Measurements from ENCODE around the gene SLCO1B3.

SLCO1B3 gene

GRCh38 chr12:20865873-20866272 lies 55.4 kb downstream of the SLCO1B3 start:
- no peaks in the 10 kb centered on the region for H3K9me3 ChIP-seq (ENCODE audit: control insufficient read depth, low read length)
- no peaks in the 10 kb centered on the region for H3K79me2 ChIP-seq
- no peak overlapping the region for H3K27ac ChIP-seq
- H3K4me2 ChIP-seq (ENCODE audit: low read length), result no peak overlapping the region
- H3K36me3 ChIP-seq (ENCODE audit: control insufficient read depth, insufficient read depth, low read length), result no peaks in the 10 kb centered on the region
- no peaks in the 10 kb centered on the region for H3K4me1 ChIP-seq
- no peaks in the 10 kb centered on the region for H3K27me3 ChIP-seq (ENCODE audit: control insufficient read depth, insufficient read depth, low read length)
- H2AFZ ChIP-seq, result no peak overlapping the region
- no peak overlapping the region for H3K4me3 ChIP-seq (ENCODE audit: low read depth, low read length)
- no peak for TF ChIP-seq CTCF (IDR thresholded peaks at IDR 0.05)
- no peak overlapping the region for H3K9ac ChIP-seq

- Histone ChIP-seq H3K9ac (no peak overlapping the region), H3K79me2 (no peaks in the 10 kb centered on the region), H3K36me3 (ENCODE audit: control insufficient read depth, insufficient read depth, low read length) (no peaks in the 10 kb centered on the region), H2AFZ (no peak overlapping the region), H3K27ac (no peak overlapping the region), H3K4me3 (ENCODE audit: low read depth, low read length) (no peak overlapping the region), H3K4me2 (ENCODE audit: low read length) (no peak overlapping the region), H3K9me3 (ENCODE audit: control insufficient read depth, low read length) (no peaks in the 10 kb centered on the region), H3K27me3 (ENCODE audit: control insufficient read depth, insufficient read depth, low read length) (no peaks in the 10 kb centered on the region), H3K4me1 (no peaks in the 10 kb centered on the region)
- no peak for TF ChIP-seq CTCF (IDR thresholded peaks at IDR 0.05)
Observed at GRCh38 chr12:20868277-20868676, 57.8 kb downstream of the SLCO1B3 start.

- Histone ChIP-seq H3K79me2 (no peaks in the 10 kb centered on the region), H3K36me3 (ENCODE audit: control insufficient read depth, insufficient read depth, low read length) (no peaks in the 10 kb centered on the region), H3K4me2 (ENCODE audit: low read length) (no peak overlapping the region), H3K9ac (no peak overlapping the region), H3K27ac (no peak overlapping the region), H2AFZ (no peak overlapping the region), H3K4me1 (no peaks in the 10 kb centered on the region), H3K4me3 (ENCODE audit: low read depth, low read length) (no peak overlapping the region), H3K27me3 (ENCODE audit: control insufficient read depth, insufficient read depth, low read length) (no peaks in the 10 kb centered on the region), H3K9me3 (ENCODE audit: control insufficient read depth, low read length) (no peaks in the 10 kb centered on the region)
- no peak for TF ChIP-seq CTCF (IDR thresholded peaks at IDR 0.05)
Observed at GRCh38 chr12:20883288-20883687, 72.8 kb downstream of the SLCO1B3 start.

- TF ChIP-seq CTCF (IDR thresholded peaks at IDR 0.05), result no peak
- no peaks in the 10 kb centered on the region for H3K4me1 ChIP-seq
- no peaks in the 10 kb centered on the region for H3K79me2 ChIP-seq
- no peaks in the 10 kb centered on the region for H3K9me3 ChIP-seq (ENCODE audit: control insufficient read depth, low read length)
- H3K27me3 ChIP-seq (ENCODE audit: control insufficient read depth, insufficient read depth, low read length), result no peaks in the 10 kb centered on the region
- H3K36me3 ChIP-seq (ENCODE audit: control insufficient read depth, insufficient read depth, low read length), result no peaks in the 10 kb centered on the region
- no peak overlapping the region for H3K9ac ChIP-seq
- no peak overlapping the region for H3K4me3 ChIP-seq (ENCODE audit: low read depth, low read length)
- no peak overlapping the region for H3K27ac ChIP-seq
- H2AFZ ChIP-seq, result no peak overlapping the region
- no peak overlapping the region for H3K4me2 ChIP-seq (ENCODE audit: low read length)
Observed at GRCh38 chr12:20885116-20885515, 74.6 kb downstream of the SLCO1B3 start.

GRCh38 chr12:20885552-20885951 lies 75.0 kb downstream of the SLCO1B3 start:
- Histone ChIP-seq H3K9ac (no peak overlapping the region), H3K9me3 (ENCODE audit: control insufficient read depth, low read length) (no peaks in the 10 kb centered on the region), H3K79me2 (no peaks in the 10 kb centered on the region), H3K27ac (no peak overlapping the region), H3K4me2 (ENCODE audit: low read length) (no peak overlapping the region), H3K4me3 (ENCODE audit: low read depth, low read length) (no peak overlapping the region), H2AFZ (no peak overlapping the region), H3K27me3 (ENCODE audit: control insufficient read depth, insufficient read depth, low read length) (no peaks in the 10 kb centered on the region), H3K4me1 (no peaks in the 10 kb centered on the region), H3K36me3 (ENCODE audit: control insufficient read depth, insufficient read depth, low read length) (no peaks in the 10 kb centered on the region)
- TF ChIP-seq CTCF (IDR thresholded peaks at IDR 0.05), result no peak

All from parathyroid adenoma (tissue), 2 donors.